H1 (cell line): ENCODE measurements around the gene TMEM129. TPM values are rescaled to one million over a fixed set of nuclear protein-coding genes. Genes with fewer than 3 reads are reported as not detected.

Experiments used
- CTCF ChIA-PET: fragments of 300-600 bp; sonication (Branson Sonifier 250); formaldehyde crosslinking; loops from one replicate; lab custom pipeline; 2021; ENCODE audit not compliant: partially characterized antibody; lab: Charles Lee
- POLR2A ChIA-PET: fragments of 300-600 bp; sonication (Branson Sonifier 250); formaldehyde crosslinking; loops from one replicate; lab custom pipeline; 2021; ENCODE audit warnings: inconsistent platforms; ENCODE audit not compliant: partially characterized antibody; lab: Charles Lee
- DNase-seq, 2 experiments: peaks; one replicate each; pipeline versions ENCODE4 v3.0.0 to v3.0.0-alpha.2; 2010 to 2022; ENCODE audit warnings: low spot score in 2 of 2, low read depth in 1 of 2, mixed read lengths in 1 of 2
- FAIRE-seq: peaks from 2 replicates; lab custom pipeline; 2011; peaks lifted over from hg19 to GRCh38; lab: Jason Lieb, UNC
- H2AFZ ChIP-seq: 2 replicates; pipeline ENCODE4 v1.8.1; 2012; ENCODE audit warnings: low read length, inconsistent platforms
- H2AK5ac ChIP-seq: 2 replicates; pipeline ENCODE4 v1.6.1; 2013; ENCODE audit warnings: low read depth, low read length
- H2BK120ac ChIP-seq: replicated peaks from 2 replicates; pipeline ENCODE3; 2013; ENCODE audit warnings: low read depth, low read length, inconsistent platforms
- H2BK12ac ChIP-seq: 2 replicates; pipeline ENCODE4 v1.6.1; 2013; ENCODE audit warnings: low read depth, low read length
- H2BK15ac ChIP-seq: 2 replicates; pipeline ENCODE4 v1.6.1; 2013; ENCODE audit warnings: low read length
- H2BK20ac ChIP-seq: 2 replicates; pipeline ENCODE4 v1.6.1; 2013; ENCODE audit warnings: low read length
- H2BK5ac ChIP-seq: 2 replicates; pipeline ENCODE4 v1.6.1; 2013; ENCODE audit warnings: low read depth, low read length
- H3K14ac ChIP-seq: 2 replicates; pipeline ENCODE4 v1.6.1; 2013; ENCODE audit warnings: inconsistent platforms; ENCODE audit not compliant: insufficient read length
- H3K18ac ChIP-seq: 2 replicates; pipeline ENCODE4 v1.6.1; 2013; ENCODE audit warnings: low read length; ENCODE audit errors: extremely low read depth
- H3K23ac ChIP-seq: 2 replicates; pipeline ENCODE4 v1.6.1; 2013; ENCODE audit warnings: inconsistent platforms; ENCODE audit not compliant: insufficient read length
- H3K23me2 ChIP-seq: 2 replicates; pipeline ENCODE4 v1.6.1; 2013; ENCODE audit warnings: low read depth, low read length
- H3K27ac ChIP-seq: 2 replicates; pipeline ENCODE4 v1.6.1; 2011; ENCODE audit warnings: low read depth, low read length, inconsistent platforms
- H3K27me3 ChIP-seq, 4 experiments: replicated peaks in 1 of 4; 1 replicate in 1 of 4; 2 replicates in 3 of 4; pipeline versions ENCODE4 v1.6.1 to v1.8.1; 2011 to 2013; ENCODE audit warnings: low read length in 3 of 4, mild to moderate bottlenecking in 3 of 4, inconsistent platforms in 2 of 4, mixed read lengths in 2 of 4, moderate library complexity in 1 of 4; ENCODE audit not compliant: control insufficient read depth in 3 of 4, insufficient read depth in 3 of 4; ENCODE audit errors: extremely low read depth in 1 of 4
- H3K36me3 ChIP-seq, 4 experiments: 2 replicates each; pipeline versions ENCODE4 v1.6.1 to v1.8.1; 2011 to 2013; ENCODE audit warnings: mild to moderate bottlenecking in 4 of 4, low read length in 3 of 4, moderate library complexity in 2 of 4, control low read depth in 1 of 4, inconsistent platforms in 1 of 4; ENCODE audit not compliant: insufficient read depth in 4 of 4, control insufficient read depth in 2 of 4
- H3K4ac ChIP-seq: replicated peaks from 2 replicates; pipeline ENCODE3; 2013; ENCODE audit warnings: low read length, low read depth, mixed read lengths, inconsistent platforms; ENCODE audit not compliant: insufficient read length
- H3K4me1 ChIP-seq, 4 experiments: replicated peaks in 1 of 4; 1 replicate in 1 of 4; 2 replicates in 3 of 4; pipeline versions ENCODE4 v1.6.1 to v1.8.1; 2011 to 2013; ENCODE audit warnings: low read length in 3 of 4, inconsistent platforms in 2 of 4, mixed read lengths in 1 of 4; ENCODE audit not compliant: insufficient read depth in 4 of 4, control insufficient read depth in 3 of 4
- H3K4me2 ChIP-seq, 2 experiments: 2 replicates each; pipeline versions ENCODE4 v1.6.1 to v1.8.1; 2011 to 2013; ENCODE audit warnings: low read depth in 2 of 2, low read length in 2 of 2, control low read depth in 1 of 2, inconsistent platforms in 1 of 2, mild to moderate bottlenecking in 1 of 2; ENCODE audit not compliant: insufficient read depth in 1 of 2
- H3K4me3 ChIP-seq, 4 experiments: fragments of 200-600, 300-600 bp in 1 of 4; sonication (generic), shearing (Covaris generic), sonication (Bioruptor Twin) in 1 of 4; 2 replicates each; pipeline versions ENCODE4 v1.5.1 to v1.8.1; 2011 to 2016; ENCODE audit warnings: low read length in 4 of 4, low read depth in 3 of 4, control low read depth in 2 of 4, inconsistent platforms in 2 of 4, mild to moderate bottlenecking in 2 of 4, mixed read lengths in 1 of 4, moderate library complexity in 1 of 4; ENCODE audit not compliant: insufficient read depth in 2 of 4; ENCODE audit errors: extremely low read depth in 1 of 4
- H3K56ac ChIP-seq: replicated peaks from 2 replicates; pipeline ENCODE3; 2013; ENCODE audit warnings: low read depth, mild to moderate bottlenecking, mixed read lengths, low read length, inconsistent platforms; ENCODE audit not compliant: insufficient read length
- H3K79me1 ChIP-seq: 2 replicates; pipeline ENCODE4 v1.6.1; 2013; ENCODE audit warnings: low read depth, low read length, control low read depth
- H3K79me2 ChIP-seq, 2 experiments: 2 replicates each; pipeline versions ENCODE4 v1.6.1 to v1.8.1; 2012 to 2013; ENCODE audit warnings: low read length in 2 of 2, mild to moderate bottlenecking in 2 of 2, inconsistent platforms in 1 of 2; ENCODE audit not compliant: insufficient read depth in 2 of 2, control insufficient read depth in 1 of 2
- H3K9ac ChIP-seq, 4 experiments: replicated peaks in 1 of 4; 1 replicate in 1 of 4; 2 replicates in 3 of 4; pipeline versions ENCODE4 v1.6.1 to v1.8.1; 2011 to 2013; ENCODE audit warnings: low read depth in 3 of 4, low read length in 3 of 4, control low read depth in 2 of 4, mild to moderate bottlenecking in 2 of 4, moderate library complexity in 2 of 4, inconsistent platforms in 1 of 4; ENCODE audit errors: extremely low read depth in 1 of 4
- H3K9me3 ChIP-seq, 2 experiments: 2 replicates each; pipeline versions ENCODE4 v1.6.1 to v1.8.1; 2012 to 2013; ENCODE audit warnings: mild to moderate bottlenecking in 2 of 2, moderate library complexity in 2 of 2, control low read depth in 1 of 2, inconsistent platforms in 1 of 2, low read depth in 1 of 2, low read length in 1 of 2, mixed read lengths in 1 of 2; ENCODE audit not compliant: insufficient read depth in 2 of 2
- H4K20me1 ChIP-seq, 2 experiments: replicated peaks in 1 of 2; 2 replicates each; pipeline versions ENCODE3 to v1.8.1; 2011 to 2013; ENCODE audit warnings: inconsistent platforms in 2 of 2, low read length in 2 of 2, mild to moderate bottlenecking in 1 of 2; ENCODE audit not compliant: insufficient read depth in 2 of 2, control insufficient read depth in 1 of 2
- H4K5ac ChIP-seq: 2 replicates; pipeline ENCODE4 v1.6.1; 2013; ENCODE audit warnings: low read length, low read depth, mixed read lengths, inconsistent platforms; ENCODE audit not compliant: insufficient read length
- H4K8ac ChIP-seq: 2 replicates; pipeline ENCODE4 v1.8.0; 2013; ENCODE audit warnings: mild to moderate bottlenecking, moderate library complexity, low read length, inconsistent platforms; ENCODE audit not compliant: insufficient read depth; ENCODE audit errors: extremely low read depth
- H4K91ac ChIP-seq: replicated peaks from 2 replicates; pipeline ENCODE3; 2013; ENCODE audit warnings: low read length, mixed read lengths, inconsistent platforms; ENCODE audit not compliant: insufficient read length
- SIX5 ChIP-seq: IDR thresholded peaks from 2 replicates; pipeline ENCODE4 v1.6.1; 2011; ENCODE audit warnings: mild to moderate bottlenecking, low read depth, low read length
- TCF12 ChIP-seq: IDR thresholded peaks from 2 replicates; pipeline ENCODE4 v1.6.1; 2011; ENCODE audit warnings: low read depth, mild to moderate bottlenecking, low read length
- WGBS, 2 experiments: shearing (Covaris generic) in 1 of 2; methylation state at CpG; one replicate each; pipeline versions ENCODE4 v1.1.6 to v1.1.7; 2013 to 2015; ENCODE audit warnings: low lambda C conversion rate in 2 of 2, mixed read lengths in 2 of 2, inconsistent platforms in 1 of 2, low coverage in 1 of 2, missing lambda C conversion rate in 1 of 2; ENCODE audit not compliant: insufficient replicate concordance in 2 of 2, insufficient coverage in 1 of 2, insufficient read length in 1 of 2; ENCODE audit errors: extremely low coverage in 1 of 2, missing lambda C conversion rate in 1 of 2; 5-methylcytosine and 5-hydroxymethylcytosine counted together
- polyA plus RNA-seq, 7 experiments: library from polyadenylated mRNA; depleted of rRNA in 3 of 7; stranded (reverse) in 5 of 7; unstranded in 2 of 7; fragments of >200 nt in 5 of 7; fragments of 200-250 nt in 2 of 7; gene quantifications; 1 replicate in 5 of 7; 2 replicates in 1 of 7; 4 replicates in 1 of 7; pipeline versions ENCODE4 v1.2.1 to v1.2.3, GENCODE V29; 2011 to 2013; ENCODE audit warnings: missing spikeins in 2 of 7, mixed read lengths in 2 of 7
- total RNA-seq: library from RNA; stranded (reverse); fragmentation: NEBNext Ultra II Directional; extraction: Animal tissue kit (Norgen Biotek cat#: 25700); gene quantifications from 2 replicates; pipeline ENCODE4 v1.2.1, GENCODE V29; 2021

Gene TMEM129
- total and polyA plus RNA-seq, 2 of the 8 experiments (the other 6 are each of a cell fraction or from before 2014, with no cell fraction given) = 31.5 to 58.7 TPM

GRCh38 chr4:1705732-1706131 lies 15.4 kb downstream of the TMEM129 start:
- no peak overlapping the region for H3K4me2 ChIP-seq
- H3K9me3 ChIP-seq = no peaks in the 10 kb centered on the region
- H3K14ac ChIP-seq = no peak overlapping the region
- no peak overlapping the region for H2BK20ac ChIP-seq
- H2BK5ac ChIP-seq = no peak overlapping the region
- H3K79me1 ChIP-seq = peaks cover 8% of the 10 kb centered on the region
- no peaks in the 10 kb centered on the region; a peak in 2 of 7 replicates for H3K4me1 ChIP-seq
- H3K23me2 ChIP-seq = no peaks in the 10 kb centered on the region
- FAIRE-seq = no peak
- H2BK120ac ChIP-seq = no peak overlapping the region
- H2BK12ac ChIP-seq = no peak overlapping the region
- no peak overlapping the region for H4K8ac ChIP-seq
- H3K56ac ChIP-seq = no peak overlapping the region
- no peak overlapping the region for H3K23ac ChIP-seq
- H4K5ac ChIP-seq = no peak overlapping the region
- WGBS, 2 experiments = 95% methylated on average over 6 of the region's 6 CpGs; no CpG with 5 or more reads in 1 of the 2 experiments
- H4K20me1 ChIP-seq = peaks cover 2 to 12% of the 10 kb centered on the region in 2 experiments
- H2AFZ ChIP-seq = no peak overlapping the region
- no peak overlapping the region for H2BK15ac ChIP-seq
- no peak overlapping the region for H3K27ac ChIP-seq
- ChIA-PET CTCF (interaction anchor here (9.6 to 22.9 kb wide), 2 partner anchors 10 to 20 kb away, joined by 94 to 326 read pairs; partner anchors contain the start of genes TACC3 and TMEM129), POLR2A (no interaction called here)
- peaks cover 13 to 65% of the 10 kb centered on the region in 2 experiments for H3K79me2 ChIP-seq
- no peak overlapping the region for H4K91ac ChIP-seq
- no peak overlapping the region for H3K4ac ChIP-seq
- H2AK5ac ChIP-seq = no peak overlapping the region
- H3K36me3 ChIP-seq = peaks cover 6 to 34% (median 17%) of the 10 kb centered on the region in 4 experiments
- H3K9ac ChIP-seq = no peak overlapping the region
- H3K27me3 ChIP-seq = no peaks in the 10 kb centered on the region
- H3K4me3 ChIP-seq = no peak overlapping the region
- no peak for DNase-seq
- no peak overlapping the region for H3K18ac ChIP-seq
- no peak for TF ChIP-seq TCF12
- TF ChIP-seq SIX5 = no peak
